NCI-H1105 (cell line): ENCODE results near the gene DPP6.

Source experiments
- DNase-seq: peaks from one replicate; lab custom pipeline; 2025; lab: John Stamatoyannopoulos, UW

The DPP6 gene

GRCh38 chr7:154817224-154817896 lies 765.2 kb downstream of the DPP6 start:
- no peak for DNase-seq

DNA sequence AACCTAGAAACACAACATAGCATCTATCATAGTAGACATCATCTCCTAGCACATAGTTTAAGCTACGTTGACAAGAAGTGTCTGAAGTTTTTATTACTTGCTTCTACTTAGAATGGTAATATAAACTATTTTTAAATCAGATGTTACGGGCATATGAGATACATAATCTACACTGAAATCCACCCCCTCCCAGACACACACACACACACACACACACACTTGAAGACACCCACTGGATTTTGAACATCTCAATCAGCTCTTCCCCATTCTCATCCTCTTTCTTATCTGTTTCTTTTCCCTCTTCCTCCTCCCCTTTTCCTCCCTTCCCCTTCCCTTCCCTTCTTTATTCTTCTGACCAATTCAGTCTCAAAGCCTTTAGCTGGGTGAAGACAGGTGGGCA lies 774.8 kb downstream of the DPP6 start:
- no peak for DNase-seq

DNA sequence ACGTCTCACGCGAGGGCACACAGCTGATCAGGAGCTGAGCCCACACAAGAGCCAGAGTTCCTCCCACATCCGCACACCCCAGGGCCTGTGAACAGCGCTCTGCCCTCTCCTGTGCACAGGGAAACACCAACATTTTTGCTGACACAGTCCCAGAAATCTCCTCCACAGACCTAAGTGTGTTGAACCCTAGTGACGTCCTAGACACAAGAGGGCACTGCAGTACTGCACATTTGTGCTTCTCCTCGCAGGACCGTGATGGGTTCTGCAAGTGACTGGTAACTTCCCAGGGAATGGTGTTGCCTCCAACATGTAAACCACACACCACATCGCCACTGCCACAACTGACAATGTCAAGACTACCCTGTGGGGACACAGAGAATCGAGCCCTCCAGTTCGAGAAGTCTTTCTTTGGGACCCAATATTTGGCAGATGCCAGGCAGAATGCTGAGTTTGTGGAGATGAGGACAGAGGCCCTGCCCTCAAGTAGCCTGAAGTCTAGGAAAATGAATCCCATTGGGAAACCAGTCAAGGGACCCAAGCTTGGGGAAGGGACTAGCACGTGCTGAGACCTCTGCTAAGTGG lies 780.5 kb downstream of the DPP6 start:
- no peak for DNase-seq

GRCh38 chr7:154836021-154836448 lies 783.8 kb downstream of the DPP6 start:
- DNase-seq: no peak

DNA sequence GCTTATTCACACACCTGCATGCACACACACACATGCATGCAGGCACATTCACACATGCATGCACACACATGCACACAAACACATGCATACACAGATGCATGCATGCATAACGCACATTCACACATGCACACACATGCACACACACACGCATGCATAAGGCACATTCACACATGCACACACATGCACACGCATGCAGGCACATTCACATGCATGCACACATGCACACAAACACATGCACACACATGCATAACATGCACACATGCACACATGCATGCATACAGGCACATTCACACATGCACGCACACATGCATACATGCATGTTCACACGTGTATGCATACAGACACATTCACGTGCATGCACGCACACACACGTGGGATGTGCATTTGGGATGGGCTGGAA lies 784.9 kb downstream of the DPP6 start:
- DNase-seq: no peak

DNA sequence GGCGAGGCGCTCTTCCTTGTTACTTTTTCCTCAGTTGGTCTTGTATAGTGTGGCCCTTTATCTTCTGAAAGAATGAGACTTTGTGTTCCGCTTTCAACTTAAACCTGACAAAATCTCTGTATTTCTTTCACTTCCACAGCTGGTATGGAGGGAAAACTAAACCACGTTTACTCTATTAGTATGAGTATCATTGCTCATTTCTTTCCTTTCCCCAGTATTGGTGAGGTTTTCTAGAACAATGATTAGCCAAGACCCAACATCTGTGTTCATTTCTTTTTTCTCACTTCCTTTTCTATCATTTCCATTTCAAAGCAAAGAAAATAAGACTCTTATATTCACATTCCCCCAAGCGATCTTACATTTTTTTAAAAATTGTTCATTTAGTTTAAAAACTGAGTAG lies 785.4 kb downstream of the DPP6 start:
- DNase-seq: no peak

DNA sequence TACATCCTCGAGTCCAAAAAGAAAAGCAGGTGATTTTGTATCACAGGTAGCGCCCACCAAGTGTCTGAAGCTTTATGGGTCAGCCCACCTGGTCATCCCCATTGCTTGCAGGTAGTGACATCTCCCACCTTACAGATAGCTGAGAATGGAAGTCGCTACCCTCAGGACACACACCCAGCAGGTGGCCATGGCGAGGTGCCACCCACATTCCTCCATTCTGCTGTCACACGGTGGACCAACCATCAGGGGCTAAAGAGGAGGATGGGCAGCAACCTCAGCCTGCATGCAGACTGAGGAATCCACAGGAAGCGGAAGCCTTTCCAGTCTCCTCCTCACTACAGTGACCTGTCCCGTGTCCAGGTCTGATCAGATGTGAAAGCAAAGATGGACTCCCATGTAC lies 787.9 kb downstream of the DPP6 start:
- DNase-seq: no peak

DNA sequence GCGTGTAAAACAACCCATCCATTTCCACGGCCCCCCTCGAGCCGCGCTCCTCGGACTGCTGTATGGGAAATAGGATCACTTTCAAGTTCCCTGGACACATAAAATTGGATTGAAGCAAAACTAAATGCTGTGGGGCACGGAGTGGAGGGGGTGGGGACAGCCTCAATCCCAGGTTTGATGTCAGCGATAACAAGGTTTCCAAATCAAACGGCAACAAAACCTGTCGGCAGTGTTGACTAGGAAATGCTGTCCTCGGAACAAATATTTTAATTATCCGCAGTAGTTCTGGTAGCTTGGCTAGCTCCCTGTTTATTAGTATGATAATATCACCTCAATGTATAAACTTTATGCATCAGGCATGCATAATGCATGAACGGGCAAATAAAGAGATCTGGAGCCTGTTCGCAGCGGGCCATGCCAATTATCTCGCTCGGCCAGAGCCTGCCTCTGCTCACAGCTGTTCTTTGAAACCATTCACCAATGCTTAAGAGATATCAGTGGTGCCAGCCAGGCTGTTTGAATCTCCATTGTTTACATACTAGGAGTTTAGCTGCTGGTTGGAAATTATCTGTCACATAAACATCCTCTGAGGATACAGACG lies 789.6 kb downstream of the DPP6 start:
- peak; percentile 90 for DNase-seq

- no peak for DNase-seq
Observed at GRCh38 chr7:154842591-154842990, 790.4 kb downstream of the DPP6 start.

DNA sequence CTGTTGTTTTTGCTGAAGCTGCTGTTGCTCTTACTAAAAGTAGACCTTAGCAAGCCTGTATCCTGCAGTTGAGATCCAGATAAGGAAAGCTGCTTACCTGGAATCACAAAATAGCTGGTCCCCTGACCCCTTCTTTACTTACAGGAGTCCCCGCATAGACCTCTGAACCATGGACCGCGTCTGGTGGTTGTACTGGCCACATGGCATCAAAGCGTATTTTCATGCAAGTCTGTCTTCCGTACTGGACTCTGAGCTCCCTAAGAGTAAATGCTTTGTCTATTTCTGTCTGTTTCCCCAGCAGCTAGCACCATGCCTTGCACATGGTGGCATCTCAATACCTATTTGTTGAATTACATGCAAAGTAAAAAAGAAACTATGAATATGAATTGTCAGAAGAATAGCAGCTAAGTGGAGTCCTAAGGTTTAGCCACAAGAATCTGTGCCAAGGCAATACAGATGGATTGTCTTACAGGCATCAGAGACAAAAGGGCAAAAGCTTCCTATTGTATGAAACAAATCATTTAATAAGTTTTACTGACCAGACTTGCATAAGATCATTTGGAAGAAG lies 791.6 kb downstream of the DPP6 start:
- no peak for DNase-seq

- DNase-seq: no peak
Observed at GRCh38 chr7:154844499-154844898, 792.3 kb downstream of the DPP6 start.

DNA sequence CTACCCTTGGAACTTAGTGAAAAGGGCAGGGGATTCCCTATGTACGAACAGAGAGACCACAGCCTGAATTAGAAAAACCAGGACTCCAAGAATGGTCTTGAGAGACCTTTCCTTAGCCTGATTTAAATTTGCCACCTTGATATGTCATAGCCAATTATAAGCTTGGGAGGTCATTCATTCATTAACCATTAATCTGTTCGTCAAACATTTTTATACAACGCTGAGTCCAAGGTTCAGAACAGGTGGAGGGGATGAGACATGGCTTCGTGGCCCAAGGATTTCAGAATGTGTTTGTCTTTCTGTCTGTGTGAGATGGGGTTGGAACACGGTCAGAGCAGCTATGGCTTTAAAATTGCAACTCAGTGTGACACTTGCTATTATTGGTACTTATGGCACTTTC lies 792.8 kb downstream of the DPP6 start:
- no peak for DNase-seq

GRCh38 chr7:154848464-154848863 lies 796.3 kb downstream of the DPP6 start:
- DNase-seq: no peak

DNA sequence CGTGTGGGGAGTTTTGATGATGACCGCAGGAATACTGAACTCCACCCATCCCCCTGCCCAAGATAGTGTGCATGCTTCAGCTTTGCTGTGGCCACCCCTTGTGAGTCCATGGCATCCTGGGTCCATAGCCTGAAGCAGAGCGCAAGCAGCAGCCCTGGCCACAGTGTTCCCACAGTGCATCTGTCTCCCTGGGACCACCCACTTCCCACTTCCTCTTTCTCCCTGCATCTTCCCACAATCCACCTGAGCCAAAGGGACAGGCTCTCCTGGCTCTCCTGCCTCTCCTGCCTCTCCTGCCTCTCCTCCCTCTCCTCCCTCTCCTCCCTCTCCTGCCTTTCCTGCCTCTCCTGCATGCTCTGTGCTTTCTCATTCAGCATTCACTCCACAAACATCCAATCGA lies 800.0 kb downstream of the DPP6 start:
- DNase-seq: no peak

- DNase-seq: no peak
Observed at GRCh38 chr7:154853063-154853726, 801.0 kb downstream of the DPP6 start.

GRCh38 chr7:154853727-154854095 lies 801.5 kb downstream of the DPP6 start:
- DNase-seq: no peak

DNA sequence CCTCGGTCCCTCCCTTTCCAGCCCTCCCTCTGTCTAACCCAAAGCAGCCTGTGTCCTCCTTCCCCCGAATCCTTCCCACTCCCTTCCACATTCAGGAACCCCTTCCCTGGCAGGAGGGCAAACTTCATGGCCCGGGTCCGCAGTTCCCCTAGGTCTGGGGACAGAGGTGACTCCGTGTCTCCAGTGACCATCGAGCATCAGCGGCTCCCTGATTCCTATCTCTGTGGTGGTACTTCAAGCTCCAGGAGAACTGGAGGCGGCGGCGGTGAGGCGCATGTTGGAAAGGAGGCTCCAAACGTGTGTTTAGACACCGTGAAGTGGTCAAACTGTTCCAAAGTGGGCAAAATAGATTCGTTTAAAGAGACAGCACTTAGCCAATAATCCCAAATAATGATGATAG lies 802.6 kb downstream of the DPP6 start:
- no peak for DNase-seq

DNA sequence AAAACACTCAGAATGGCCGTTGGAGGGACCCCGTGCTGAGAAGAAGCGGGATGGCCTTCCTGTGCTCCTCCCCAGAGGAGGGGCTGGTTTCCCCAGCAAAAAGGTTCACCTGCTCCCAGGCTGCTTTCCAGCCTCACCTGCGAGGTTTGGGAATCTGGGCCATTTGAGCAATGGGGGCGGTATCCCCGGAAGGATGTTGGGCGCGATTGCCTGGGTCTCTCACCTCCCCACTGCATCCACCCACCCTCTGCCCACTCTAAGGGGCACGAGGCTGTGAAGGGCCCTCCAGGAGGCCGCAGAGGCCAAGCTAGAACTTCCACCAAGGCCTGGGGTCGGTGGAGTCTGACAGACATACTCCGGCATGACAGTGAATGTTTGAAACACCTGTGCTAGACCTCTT lies 803.2 kb downstream of the DPP6 start:
- DNase-seq: no peak

GRCh38 chr7:154856733-154857132 lies 804.5 kb downstream of the DPP6 start:
- DNase-seq: no peak

- no peak for DNase-seq
Observed at GRCh38 chr7:154857240-154857639, 805.0 kb downstream of the DPP6 start.

GRCh38 chr7:154857728-154858681 lies 805.8 kb downstream of the DPP6 start:
- DNase-seq: no peak
